Astrocyte of the hippocampus (primary cell): ENCODE data around the gene MICU1.
"Not testable (repeated sequence)": the region's sequence is repeated elsewhere in the genome, so short reads cannot be mapped to it uniquely, and the experiment has no call there.

ENCODE experiments used
- DNase-seq: peaks from one replicate; pipeline ENCODE4 v3.0.0; 2011; ENCODE audit warnings: low read depth, low spot score

Gene MICU1

DNA sequence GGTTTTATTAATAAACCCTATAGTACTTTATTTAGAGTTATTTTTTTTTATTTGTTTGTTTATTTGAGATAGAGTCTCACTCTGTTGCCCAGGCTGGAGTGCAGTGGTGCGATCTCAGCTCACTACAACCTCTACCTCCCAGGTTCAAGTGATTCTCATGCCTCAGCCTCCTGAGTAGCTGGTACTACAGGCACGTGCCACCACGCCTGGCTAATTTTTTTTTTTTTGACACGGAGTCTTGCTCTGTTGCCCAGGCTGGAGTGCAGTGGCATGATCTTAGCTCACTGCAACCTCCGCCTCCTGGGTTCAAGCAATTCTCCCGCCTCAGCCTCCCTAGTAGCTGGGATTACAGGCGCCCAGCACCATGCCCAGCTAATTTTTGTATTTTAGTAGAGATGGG, 279.8 kb downstream of the MICU1 start:
- DNase-seq, result not testable (repeated sequence)

DNA sequence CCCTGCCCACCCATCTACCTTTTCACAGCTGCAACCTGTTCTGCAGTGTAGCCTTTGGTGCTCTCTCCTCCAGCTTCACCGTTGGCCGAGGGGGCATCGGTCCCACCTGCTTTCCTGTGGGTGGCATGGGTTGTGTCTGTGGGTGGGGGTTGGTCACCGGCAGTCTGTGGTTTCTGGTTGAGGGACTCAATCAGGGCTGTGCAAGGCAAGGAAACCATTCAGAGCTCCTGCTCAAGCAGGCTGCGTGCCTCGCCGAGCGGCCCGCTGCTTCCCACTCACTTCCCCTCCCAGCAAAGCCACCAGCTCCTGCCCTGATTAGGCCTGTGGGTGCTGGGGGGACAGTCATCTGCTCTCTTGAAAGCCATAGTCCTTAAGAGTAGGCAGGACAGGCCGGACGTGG, 280.9 kb downstream of the MICU1 start:
- DNase-seq, result no peak

DNA sequence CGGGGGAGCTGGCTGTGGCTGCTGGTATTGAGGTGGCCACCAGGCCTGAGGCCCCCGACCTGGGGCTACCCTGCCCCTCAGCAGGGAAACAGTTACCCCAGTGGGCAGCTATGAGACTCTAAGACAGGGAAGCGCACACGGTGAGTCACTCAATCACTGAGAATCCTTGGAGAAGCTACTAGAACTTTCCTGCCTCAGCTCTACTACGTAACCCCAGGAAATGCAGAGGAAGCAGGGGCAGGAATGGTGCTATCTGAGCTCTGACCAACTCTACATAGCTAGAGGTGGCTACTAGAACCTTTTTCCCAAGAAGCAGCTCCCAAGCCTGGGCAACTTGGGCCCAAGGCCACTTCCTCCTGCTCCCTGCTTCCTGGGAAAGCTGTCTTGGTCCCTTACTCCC, 283.0 kb downstream of the MICU1 start:
- DNase-seq, result no peak

DNA sequence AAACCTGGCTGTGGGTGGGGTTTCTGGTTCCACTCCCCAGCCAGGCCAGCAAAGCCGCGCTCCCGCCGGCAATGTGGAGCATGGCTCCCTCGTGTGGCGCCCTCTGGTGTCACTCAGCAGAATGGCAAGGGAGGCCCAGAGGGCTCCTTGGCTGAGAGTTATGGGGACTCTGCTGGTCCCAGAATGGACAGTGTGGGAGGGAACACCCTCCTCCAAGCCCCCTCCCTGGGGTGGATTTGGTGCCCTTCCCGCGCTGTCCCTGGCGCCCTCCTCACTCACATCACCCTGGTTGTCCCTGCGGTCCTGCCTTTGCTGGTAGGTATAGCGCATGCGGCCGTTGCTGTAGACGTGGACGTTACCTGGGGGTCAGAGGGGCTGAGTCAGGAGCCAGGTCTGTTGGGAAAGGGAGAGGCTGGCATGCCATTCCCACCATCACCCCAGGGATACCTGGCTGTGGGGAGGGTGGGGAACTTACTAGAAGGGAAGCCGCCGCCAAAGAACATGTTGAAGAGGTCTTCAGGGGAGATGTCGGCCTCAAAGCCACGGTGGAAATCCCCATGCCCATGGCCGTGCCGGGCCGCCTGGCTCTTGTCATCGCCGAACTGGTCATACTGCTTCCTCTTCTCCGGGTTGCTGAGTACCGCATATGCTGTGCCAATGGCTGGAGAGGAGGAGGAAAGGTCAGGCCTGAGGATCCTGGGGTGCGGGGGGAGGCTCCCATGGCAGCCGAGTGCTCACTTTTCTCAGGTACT, 285.2 kb downstream of the MICU1 start:
- DNase-seq, result peak; percentile 79

DNA sequence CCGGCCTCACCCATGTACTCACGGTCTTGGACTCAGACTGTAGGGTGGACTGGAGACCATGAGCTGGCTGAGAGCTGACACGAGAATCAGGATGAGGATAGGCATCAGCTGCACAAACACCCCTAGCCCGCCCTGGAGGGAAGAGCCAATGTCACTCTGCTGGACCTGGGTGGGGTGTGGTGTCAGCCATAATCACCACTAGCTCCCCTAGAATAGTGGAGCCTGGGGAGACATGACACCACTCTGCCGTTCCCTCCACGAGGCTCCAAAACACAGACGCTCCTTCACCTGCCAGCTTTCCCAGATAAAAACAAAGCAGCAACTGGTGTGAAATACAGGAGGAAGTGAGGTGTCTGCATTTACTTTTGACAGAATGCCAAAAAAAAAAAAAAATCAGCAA, 287.7 kb downstream of the MICU1 start:
- no peak for DNase-seq

DNA sequence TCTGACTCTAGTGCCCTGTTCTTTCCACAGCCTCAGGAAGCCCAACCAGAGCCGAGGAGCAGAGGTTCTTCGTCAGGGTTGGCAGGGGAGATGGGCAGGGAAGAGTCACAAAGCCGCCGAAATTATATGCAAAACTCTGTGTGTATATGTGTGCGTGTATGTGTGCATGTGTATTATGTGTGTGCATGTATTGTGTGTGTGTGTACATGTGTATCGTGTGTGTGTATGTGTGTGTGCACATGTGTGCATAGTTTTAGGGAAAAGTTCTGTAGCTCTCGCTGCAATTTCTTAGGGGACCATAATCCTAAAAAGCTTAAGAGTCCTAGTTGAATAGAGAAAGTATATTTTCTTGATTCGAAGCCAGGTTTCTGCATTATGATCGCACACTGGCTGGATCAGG, 288.2 kb downstream of the MICU1 start:
- DNase-seq, result no peak

DNA sequence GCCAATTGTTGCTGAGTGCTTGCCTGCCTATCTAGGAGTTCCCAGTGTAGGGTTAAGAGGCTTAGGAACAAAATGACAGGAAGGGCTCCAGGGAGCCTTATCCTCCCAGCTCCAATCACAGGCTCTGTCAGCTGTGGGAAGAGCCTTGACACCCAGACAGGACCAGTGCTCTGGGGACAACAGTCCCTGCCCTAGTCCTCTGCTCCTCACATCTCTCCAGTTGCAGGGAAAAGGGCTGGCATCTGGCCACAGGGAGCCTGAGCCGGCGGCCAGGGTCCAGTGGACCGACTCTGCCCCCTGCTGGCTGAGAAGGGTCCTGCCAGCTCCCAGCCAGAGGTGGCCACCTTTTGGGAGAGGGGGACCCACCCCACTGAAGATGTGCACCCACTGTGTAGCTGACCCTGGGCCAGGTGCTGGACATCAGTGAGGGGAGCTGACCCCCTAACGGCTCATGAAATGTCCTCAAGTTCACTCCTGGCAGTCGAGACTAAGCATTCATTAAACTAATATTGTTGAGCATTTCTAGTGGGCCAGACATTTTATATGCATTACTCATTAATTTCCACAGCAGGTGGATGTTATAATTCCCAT, 288.7 kb downstream of the MICU1 start:
- DNase-seq, result peak; percentile 93

DNA sequence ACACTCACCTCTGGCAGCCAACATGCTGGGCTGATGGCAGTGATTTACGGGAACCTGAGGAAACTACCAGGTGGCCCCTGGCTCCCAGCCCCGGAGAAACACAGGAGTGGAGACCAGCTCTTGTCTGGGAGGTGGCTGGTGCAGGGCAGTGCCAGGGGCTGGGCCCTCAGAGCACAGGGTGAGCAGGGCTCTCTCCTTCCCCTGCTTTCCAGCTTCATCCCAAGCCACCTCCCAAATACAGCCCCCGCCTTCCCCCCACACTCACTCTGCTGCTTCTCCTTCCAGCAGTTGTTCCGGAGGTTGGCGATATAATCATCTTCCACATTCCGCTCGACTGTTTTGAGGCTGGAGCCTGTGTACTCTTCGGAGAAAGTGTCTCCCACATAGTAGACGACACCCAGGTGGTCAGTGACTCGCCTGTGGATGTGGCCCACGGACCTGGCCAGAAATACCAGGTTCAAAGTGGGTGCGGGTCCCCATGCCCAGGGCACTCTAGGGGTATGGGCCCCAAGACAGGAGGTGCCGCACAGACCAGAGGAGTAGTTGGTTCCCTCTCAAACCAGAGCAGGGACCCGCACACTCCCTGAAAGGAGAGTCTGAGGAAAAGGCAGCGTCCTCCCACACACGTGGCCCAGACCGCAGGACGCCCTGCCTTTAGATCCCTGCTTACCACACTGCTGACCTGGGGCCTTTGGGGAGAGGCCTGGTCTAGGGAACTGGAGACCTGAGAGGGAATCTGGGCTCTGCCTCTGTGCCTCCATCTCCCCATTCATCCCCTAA, 289.4 kb downstream of the MICU1 start:
- DNase-seq, result peak; percentile 41

DNA sequence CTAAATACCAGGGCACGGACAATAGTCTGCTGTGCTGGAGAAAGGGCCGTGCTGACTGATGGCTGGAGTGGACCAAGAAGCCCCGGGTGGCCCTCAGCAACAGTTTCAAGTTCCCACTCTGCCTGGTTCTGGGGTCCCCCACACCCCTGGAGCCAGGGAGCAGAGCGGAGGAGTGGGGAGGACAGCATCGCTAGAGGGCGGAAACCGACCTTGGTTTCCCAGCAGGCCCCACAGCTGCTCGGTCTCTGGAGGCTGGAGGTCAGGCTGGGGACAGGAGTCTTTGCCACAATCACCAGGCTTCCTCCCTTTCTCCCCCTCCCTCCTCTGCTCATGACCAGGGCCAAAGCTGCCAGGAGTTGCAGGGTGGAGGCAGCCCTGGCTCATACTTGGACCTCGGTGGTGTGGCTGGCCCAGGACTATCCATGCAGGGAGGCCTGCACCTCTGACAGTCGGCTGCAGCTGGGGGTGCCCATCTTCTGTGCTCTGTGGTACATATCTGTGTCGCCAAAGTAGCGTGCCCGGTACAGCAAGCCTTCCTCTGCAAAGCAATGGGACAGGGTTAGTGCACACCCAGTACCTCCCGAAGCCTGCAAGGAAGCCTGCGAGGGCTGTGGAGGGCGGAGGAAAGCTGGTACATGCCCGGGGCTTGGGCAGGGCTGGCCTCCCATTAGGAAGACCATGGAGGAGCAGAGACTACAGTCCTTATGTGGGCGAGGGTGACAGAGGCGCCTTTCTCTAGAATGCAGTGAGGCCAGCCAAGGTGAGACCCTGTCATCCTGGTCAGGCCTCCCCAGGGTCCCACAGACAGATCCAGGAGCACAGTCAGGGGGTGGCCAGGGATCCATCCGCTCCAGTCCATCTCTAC, 290.3 kb downstream of the MICU1 start:
- DNase-seq, result peak; percentile 84

DNA sequence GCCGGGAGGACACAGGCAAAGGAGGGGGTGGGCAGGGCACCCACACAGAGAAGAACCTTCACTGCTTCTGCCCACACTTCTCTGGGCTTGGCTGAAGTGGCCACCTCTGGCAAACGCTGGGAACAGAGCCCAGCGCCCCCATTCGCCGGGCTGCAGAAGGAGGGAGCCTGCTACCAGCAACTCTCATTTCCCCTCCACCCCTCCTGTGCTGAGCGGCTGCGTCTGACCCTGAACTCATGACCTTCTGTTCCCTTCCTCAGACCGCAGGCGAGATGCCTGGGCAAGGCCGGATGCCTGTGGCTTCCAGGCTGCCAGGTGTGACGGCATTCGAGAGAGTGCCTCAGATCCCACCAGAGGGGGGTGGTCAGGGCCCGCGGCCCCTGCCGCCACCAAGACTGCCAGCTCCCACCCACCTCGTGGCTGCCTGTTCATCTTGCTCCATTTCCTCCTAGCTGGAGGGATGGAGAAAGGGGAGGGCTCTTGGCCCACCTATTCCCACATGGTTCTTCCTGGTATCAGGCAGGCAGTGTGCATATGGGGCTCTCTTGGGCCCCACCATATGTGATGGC, 291.0 kb downstream of the MICU1 start:
- DNase-seq, result peak; percentile 100

DNA sequence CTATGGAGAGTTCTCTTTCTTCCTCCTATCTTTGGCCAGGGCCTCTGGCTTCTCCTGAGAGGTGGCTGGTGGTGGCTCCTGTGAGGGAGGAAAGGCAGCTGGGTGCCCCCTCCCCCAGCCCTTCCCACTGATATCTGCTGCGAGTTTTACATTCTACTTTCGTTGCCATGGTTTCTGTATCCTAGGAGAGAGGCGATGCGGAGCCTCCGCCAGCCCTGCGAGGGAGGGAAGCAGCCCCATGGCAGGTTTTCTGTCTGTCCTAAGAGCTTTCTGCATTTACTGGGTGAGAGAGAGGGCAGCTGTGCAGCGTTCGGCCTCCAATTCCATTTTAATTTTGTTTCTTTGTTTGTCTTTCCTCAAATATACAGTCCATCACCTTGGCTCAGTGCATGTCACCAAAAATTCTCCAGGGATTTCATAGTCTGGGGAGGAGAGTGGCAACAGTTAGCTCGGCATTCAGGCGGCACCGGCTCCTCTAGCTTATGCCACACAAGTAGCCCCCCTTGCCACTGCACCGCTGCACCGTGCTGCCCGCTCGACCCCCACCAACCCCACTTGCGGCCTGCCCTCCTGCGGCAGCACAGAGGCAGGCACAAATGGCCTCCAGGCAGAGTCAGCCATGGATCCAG, 291.6 kb downstream of the MICU1 start:
- peak; percentile 97 for DNase-seq

DNA sequence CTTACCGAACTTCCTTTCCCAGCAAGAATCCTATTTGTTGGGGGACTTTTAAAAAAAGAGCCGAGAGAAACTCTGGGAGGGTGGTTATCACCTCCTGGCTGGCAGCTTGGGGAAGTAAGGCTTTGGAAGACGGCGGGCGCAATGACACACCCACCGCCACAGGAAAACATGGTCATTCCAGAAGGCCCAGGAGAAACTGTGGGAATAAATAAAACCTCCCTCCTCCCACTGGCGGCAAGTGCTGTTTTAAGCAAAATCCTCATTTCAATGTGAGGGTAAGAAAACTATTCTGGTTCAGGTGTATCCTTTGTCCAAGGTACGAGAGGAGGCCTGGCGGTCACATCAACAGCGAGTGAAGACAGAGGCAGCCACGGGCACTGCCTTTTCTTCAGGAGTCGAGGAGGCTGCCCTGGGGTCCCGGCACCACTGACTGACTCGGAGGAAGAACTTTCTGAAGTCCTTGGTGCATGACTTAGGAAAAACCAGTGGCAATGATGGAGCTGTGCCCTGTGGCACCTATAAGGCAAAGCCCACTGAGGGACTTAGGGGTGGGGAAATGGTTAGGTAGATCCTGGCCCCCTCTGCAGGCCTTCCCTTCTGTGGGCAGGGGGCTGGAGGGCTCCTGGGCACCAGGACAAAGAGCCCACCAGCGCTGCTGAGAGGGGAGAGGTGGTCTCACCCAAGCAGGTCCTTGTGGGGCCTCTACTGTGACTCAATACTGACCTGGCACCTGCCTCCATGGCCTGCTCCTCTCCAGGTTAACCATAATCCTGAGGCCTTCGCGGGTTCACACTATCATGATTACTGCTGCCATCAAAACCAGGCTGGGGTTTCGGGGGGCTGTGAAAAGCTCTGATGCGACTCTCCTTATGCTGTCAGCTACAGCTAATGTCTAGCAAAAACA, 292.5 kb downstream of the MICU1 start:
- no peak for DNase-seq

DNA sequence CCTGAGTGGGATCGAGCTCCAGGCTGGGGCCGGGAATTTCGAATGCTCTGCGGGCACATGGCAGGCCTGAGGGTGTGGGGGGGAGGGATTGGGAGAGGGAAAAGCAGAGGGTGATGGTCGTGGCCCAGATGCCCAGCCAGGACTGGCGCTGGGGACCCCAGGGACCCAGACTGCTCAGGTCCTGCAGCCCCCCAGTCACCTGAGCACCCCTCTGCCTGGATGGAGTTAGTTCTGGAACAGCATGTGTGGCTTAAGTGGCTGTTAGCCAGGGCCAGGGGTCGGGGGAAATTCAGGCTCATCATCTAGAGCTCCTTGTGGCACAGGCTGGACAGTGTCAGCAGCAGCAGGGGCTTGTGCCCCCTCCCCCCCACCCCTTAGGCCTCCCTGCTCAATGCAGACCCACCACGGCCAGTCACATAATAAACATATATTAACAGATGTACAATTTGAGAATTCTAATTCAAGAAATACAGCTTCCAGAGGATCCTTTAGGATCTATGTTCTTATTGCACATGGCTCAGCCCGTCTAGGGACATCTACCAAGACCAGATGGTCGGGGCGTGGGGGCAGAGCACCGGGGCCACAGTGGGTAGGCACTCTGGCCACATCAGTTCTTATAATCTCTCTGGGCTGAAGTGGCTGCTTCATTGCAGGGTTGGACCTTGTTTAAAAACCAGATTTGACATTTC, 293.3 kb downstream of the MICU1 start:
- DNase-seq, result no peak

DNA sequence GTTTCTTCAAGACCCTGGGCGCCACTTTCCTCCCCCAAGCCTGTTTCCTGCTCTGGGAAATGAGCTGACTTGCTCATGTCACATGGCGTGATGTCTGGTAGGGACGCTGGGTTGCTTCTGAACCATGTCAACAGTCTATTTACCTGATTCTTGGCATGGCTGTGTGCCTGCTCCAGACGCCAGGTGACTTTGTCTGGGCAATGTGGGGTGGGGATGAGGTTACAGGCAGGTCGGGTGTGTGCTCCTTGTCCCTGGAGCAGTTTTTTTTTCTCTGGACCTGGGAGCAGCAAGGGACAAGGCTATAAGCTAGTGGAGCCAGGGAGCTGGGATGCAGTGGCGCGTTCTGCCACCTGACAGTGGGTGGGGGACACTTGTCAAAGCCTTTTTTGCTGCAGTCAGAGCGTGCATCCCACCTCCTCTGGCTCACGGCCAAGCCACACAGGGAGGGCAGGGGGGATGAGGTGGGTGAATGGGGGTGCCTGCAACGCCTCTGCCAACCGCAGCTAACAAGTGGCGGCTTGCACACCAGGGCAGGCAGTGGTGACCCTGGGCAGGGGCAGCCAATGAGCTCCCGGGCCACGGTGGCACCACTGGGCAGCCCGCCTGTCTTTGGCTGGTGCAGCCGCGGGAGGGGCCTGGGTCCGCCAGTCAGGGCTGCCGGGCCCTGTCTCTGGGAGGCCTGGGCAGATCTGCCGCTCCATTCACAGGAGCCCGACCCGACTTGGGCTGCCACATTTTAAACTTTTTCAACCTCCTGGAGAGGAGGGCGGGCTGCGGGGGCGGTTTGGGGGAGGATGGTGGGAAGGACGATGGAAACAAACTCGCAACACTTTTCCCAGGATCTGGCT, 294.1 kb downstream of the MICU1 start:
- DNase-seq, result peak; percentile 98

DNA sequence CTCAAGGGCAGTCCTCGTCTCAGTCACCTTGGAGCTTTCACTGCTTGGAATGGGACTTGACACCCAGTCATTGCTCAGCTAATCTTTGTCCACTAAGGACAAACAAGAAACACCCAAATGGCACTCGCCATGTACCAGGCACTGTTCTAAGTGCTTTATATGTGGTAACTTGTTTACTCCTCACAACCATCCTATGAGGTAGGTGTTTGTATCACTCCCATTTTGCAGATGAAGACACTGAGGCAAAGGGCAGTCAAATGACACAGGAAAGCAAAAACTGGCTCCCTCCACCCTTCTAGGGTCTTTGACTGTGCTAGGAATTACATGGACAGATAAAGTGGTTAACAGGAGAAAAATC, 295.8 kb downstream of the MICU1 start:
- DNase-seq, result no peak

DNA sequence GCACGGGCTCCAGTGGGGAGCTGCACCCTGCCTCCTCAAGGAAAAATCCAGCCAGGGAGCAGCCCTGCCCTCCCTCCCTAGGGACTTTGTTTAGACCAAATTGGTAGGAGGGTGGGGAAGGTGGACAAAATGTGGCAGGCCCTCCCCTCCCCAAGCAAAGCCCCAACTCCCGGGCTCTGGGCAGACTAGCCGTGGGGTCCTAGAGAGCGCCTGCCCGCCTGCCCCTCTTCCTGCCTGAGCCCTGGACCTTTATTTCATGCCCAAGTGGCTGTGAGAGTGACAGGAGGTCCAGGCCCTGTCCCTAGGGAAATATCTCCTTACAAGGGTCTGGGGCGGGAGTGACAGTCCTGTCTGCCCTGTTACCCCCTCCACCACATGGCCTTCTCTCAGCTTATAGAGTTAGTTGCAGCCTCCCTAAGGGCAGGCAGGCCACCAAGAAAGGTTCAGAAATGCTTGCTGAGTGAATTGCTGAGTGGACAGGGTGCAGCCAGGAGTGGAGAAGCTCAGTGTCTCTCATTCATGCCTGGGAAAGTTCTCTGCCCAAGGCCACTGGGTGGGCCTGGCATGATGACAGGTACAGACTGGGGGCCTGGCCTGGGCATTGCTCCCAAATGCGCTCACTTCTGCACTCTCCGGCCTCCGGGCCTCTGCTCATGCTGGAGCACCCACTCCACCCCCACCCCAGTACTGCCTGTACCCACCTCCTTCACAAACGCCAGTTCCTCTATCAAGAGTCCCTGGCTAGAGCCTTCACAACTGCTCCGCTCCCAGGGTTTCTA, 296.4 kb downstream of the MICU1 start:
- no peak for DNase-seq

DNA sequence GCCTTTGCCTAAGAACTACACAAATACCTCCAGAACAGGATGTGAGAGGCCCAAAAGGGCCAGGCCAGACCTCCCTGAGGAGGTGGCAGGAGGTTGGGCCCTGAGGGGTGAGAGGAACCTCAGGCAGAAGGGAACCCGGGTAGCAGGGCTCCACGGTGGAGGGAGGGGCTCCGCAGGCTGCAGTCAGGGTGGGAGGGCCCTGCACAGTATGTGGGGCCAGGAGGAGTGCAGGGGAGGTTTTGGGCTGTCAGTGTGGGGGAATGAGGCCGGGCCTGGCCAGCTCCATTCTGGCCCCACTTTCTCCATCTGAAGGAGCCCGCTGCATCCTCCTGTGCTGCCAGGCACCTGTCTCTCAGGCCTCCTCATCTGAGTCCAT, 297.1 kb downstream of the MICU1 start:
- no peak for DNase-seq
